Endodermal cell (in vitro differentiated cells): ENCODE results near the gene PNKD. TPM values are rescaled to one million over a fixed set of nuclear protein-coding genes. Genes with fewer than 3 reads are reported as not detected.

ENCODE experiments used
- DNase-seq: peaks from one replicate; pipeline ENCODE4 v3.0.0-alpha.2; 2017
- H3K27ac ChIP-seq: 2 replicates; pipeline ENCODE4 v1.5.1; 2013; ENCODE audit warnings: mild to moderate bottlenecking, low read depth, low read length, moderate library complexity
- H3K27me3 ChIP-seq: 2 replicates; pipeline ENCODE4 v1.6.1; 2013; ENCODE audit warnings: mild to moderate bottlenecking, low read length, moderate library complexity; ENCODE audit not compliant: insufficient read depth, control insufficient read depth, poor library complexity, severe bottlenecking
- H3K36me3 ChIP-seq: 2 replicates; pipeline ENCODE4 v1.7.0; 2013; ENCODE audit warnings: mild to moderate bottlenecking, low read length, moderate library complexity; ENCODE audit not compliant: control insufficient read depth, insufficient read depth
- H3K4me1 ChIP-seq: one replicate; pipeline ENCODE4 v1.7.0; 2013; ENCODE audit warnings: low read length; ENCODE audit not compliant: control insufficient read depth, insufficient read depth
- H3K4me3 ChIP-seq: 2 replicates; pipeline ENCODE4 v1.5.1; 2013; ENCODE audit warnings: mild to moderate bottlenecking, low read length, moderate library complexity
- H3K9ac ChIP-seq: 2 replicates; pipeline ENCODE4 v1.6.1; 2013; ENCODE audit warnings: mild to moderate bottlenecking, low read length, moderate library complexity; ENCODE audit not compliant: poor library complexity, severe bottlenecking; ENCODE audit errors: extremely low read depth
- H3K9me3 ChIP-seq: 2 replicates; pipeline ENCODE4 v1.6.1; 2013; ENCODE audit warnings: mild to moderate bottlenecking, low read length, moderate library complexity; ENCODE audit not compliant: control insufficient read depth
- H3K27ac Mint-ChIP-seq: 2 replicates; pipeline ENCODE4 v1.8.0; 2020; ENCODE audit warnings: mixed read lengths
- H3K27me3 Mint-ChIP-seq: 2 replicates; pipeline ENCODE4 v1.8.0; 2021; ENCODE audit warnings: mild to moderate bottlenecking, mixed read lengths; ENCODE audit not compliant: insufficient read depth
- H3K36me3 Mint-ChIP-seq: 2 replicates; pipeline ENCODE4 v1.8.0; 2020; ENCODE audit warnings: low read depth, mixed read lengths
- H3K4me1 Mint-ChIP-seq: 2 replicates; pipeline ENCODE4 v1.8.0; 2020; ENCODE audit warnings: mixed read lengths
- H3K4me3 Mint-ChIP-seq: 2 replicates; pipeline ENCODE4 v1.8.0; 2020; ENCODE audit warnings: mild to moderate bottlenecking, moderate library complexity, mixed read lengths
- H3K9me3 Mint-ChIP-seq: 2 replicates; pipeline ENCODE4 v1.8.0; 2020; ENCODE audit warnings: mild to moderate bottlenecking, mixed read lengths
- WGBS, 2 experiments: methylation state at CpG; one replicate each; pipeline versions ENCODE4 v1.1.5 to v1.1.7; 2013; ENCODE audit warnings: missing lambda C conversion rate in 2 of 2, mixed read lengths in 1 of 2; ENCODE audit not compliant: insufficient coverage in 1 of 2, insufficient read length in 1 of 2; 5-methylcytosine and 5-hydroxymethylcytosine counted together
- total RNA-seq, 2 donors: library from RNA; stranded (reverse); fragmentation: NEBNext Ultra II Directional in 1 of 2; extraction: Animal tissue kit (Norgen Biotek cat#: 25700) in 1 of 2; gene quantifications; 2 replicates in 1 of 2; 3 replicates in 1 of 2; pipeline ENCODE4 v1.2.1, GENCODE V29; 2021
- TF ChIP-seq, protein P1 (sequence below): fragments of 200-600 bp; sonication (generic); conservative IDR thresholded peaks from 2 replicates; pipeline ENCODE4 v1.5.0; 2021; ENCODE audit warnings: antibody characterized with exemption, mild to moderate bottlenecking

Gene PNKD
- total RNA-seq, 2 donors from 2014 or later, result 33.9 to 39.6 TPM

DNA sequence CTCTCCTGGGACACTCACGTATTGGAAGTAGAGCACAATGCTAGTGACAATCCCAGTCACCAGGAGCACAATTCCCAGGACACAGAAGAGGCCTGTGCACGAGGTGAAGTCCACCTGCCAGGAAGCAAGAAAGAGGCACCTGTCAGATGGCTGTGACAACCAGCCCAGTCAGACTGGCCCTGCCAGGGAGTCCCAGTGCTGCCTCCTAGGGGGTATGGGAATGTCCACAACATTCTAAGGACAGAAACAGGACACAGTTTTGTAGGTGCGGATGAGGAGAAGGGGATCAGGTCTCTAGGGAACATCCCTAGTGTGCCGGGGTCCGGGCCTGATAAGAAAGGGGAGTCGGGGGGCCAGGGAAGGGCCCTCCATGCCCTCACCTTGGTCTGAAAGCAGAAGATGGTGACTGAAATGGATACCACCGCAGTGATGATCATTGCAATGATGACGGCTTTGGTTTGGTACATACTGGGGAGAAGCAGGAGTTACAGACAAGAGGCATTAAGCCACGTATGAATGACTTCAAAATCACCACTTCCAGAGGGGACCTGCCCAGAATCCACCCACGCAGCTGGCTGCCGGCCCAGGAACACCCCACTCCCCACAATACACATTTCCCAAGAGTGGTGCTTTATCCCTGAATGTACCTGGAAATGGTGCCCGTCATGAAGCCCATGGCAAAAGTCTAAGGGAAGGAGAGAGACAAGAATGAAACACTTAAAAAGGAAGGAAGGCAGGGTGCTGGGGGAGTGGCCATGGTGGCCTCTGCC, 6.9 kb downstream of the PNKD start:
- Mint-ChIP-seq H3K4me1 (peaks cover under 1% of the 10 kb centered on the region), H3K27ac (peak overlapping the region; percentile 9)

DNA sequence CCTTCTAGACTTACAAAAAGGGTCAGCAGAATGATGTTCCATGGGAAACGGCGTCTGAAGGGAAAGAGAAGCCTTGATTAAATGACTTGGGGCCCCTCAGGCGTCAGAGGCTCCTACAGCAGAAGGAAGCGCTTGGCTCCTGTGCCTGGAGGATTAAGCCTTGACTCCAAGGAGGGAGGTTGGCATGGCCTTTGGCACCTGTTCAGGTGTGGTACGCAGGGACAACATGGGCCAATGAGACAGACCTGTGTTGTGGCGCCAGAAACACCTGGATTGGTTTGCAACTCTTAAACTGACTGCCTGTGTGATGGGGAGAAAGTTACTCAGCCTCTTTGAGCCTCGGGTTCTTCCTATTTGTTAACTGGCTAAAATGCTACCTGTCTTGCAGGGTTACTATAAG, 7.6 kb downstream of the PNKD start:
- no peaks in the 10 kb centered on the region for H3K27me3 ChIP-seq
- TF ChIP-seq, protein P1, sequence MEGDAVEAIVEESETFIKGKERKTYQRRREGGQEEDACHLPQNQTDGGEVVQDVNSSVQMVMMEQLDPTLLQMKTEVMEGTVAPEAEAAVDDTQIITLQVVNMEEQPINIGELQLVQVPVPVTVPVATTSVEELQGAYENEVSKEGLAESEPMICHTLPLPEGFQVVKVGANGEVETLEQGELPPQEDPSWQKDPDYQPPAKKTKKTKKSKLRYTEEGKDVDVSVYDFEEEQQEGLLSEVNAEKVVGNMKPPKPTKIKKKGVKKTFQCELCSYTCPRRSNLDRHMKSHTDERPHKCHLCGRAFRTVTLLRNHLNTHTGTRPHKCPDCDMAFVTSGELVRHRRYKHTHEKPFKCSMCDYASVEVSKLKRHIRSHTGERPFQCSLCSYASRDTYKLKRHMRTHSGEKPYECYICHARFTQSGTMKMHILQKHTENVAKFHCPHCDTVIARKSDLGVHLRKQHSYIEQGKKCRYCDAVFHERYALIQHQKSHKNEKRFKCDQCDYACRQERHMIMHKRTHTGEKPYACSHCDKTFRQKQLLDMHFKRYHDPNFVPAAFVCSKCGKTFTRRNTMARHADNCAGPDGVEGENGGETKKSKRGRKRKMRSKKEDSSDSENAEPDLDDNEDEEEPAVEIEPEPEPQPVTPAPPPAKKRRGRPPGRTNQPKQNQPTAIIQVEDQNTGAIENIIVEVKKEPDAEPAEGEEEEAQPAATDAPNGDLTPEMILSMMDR, result no peak
- 86 to 96% methylated on average over 6 to 7 of the region's 7 CpGs for WGBS, 2 experiments
- peaks cover 52% of the 10 kb centered on the region for H3K36me3 ChIP-seq
- no peak for DNase-seq
- H3K27ac ChIP-seq, result no peak overlapping the region
- Mint-ChIP-seq H3K27ac (no peak overlapping the region), H3K4me3 (no peak overlapping the region), H3K4me1 (no peaks in the 10 kb centered on the region), H3K36me3 (peaks cover 48% of the 10 kb centered on the region), H3K27me3 (no peaks in the 10 kb centered on the region), H3K9me3 (no peaks in the 10 kb centered on the region)
- no peak overlapping the region for H3K9ac ChIP-seq
- no peaks in the 10 kb centered on the region for H3K9me3 ChIP-seq
- H3K4me1 ChIP-seq, result peaks cover under 1% of the 10 kb centered on the region
- no peak overlapping the region for H3K4me3 ChIP-seq

More for the DNA sequence above, 6.9 kb downstream of the PNKD start:
- Mint-ChIP-seq H3K27me3 (no peaks in the 10 kb centered on the region), H3K36me3 (peaks cover 48% of the 10 kb centered on the region), H3K9me3 (no peaks in the 10 kb centered on the region), H3K4me3 (no peak overlapping the region)
- no peaks in the 10 kb centered on the region for H3K27me3 ChIP-seq
- TF ChIP-seq, protein P1, result peak; percentile 49
- WGBS, 2 experiments, result 93 to 96% methylated on average over 10 to 12 of the region's 12 CpGs
- no peak overlapping the region for H3K4me3 ChIP-seq
- no peaks in the 10 kb centered on the region for H3K9me3 ChIP-seq
- H3K9ac ChIP-seq, result no peak overlapping the region
- H3K27ac ChIP-seq, result no peak overlapping the region
- H3K36me3 ChIP-seq, result peaks cover 52% of the 10 kb centered on the region
- peaks cover 3% of the 10 kb centered on the region for H3K4me1 ChIP-seq
- no peak for DNase-seq

- no peaks in the 10 kb centered on the region for H3K4me1 Mint-ChIP-seq
- TF ChIP-seq, protein P1, result no peak
- Histone ChIP-seq H3K4me1 (no peaks in the 10 kb centered on the region), H3K4me3 (no peak overlapping the region), H3K27ac (no peak overlapping the region), H3K9ac (no peak overlapping the region), H3K36me3 (peaks cover 50% of the 10 kb centered on the region), H3K27me3 (no peaks in the 10 kb centered on the region), H3K9me3 (no peaks in the 10 kb centered on the region)
- 90 to 92% methylated on average over 16 of the region's 16 CpGs for WGBS, 2 experiments
- peaks cover 47% of the 10 kb centered on the region for H3K36me3 Mint-ChIP-seq
- no peaks in the 10 kb centered on the region for H3K27me3 Mint-ChIP-seq
- no peak overlapping the region for H3K4me3 Mint-ChIP-seq
- no peak overlapping the region for H3K27ac Mint-ChIP-seq
- no peak for DNase-seq
- H3K9me3 Mint-ChIP-seq, result no peaks in the 10 kb centered on the region
Measured at GRCh38 chr2:218278531-218279360, 8.4 kb downstream of the PNKD start.
